ENCODE results near the gene TMA7. TPM values are rescaled to one million over a fixed set of nuclear protein-coding genes. Genes with fewer than 3 reads are reported as not detected.
A peak's percentile ranks its signal among the peaks of the same experiment; 100 is the strongest.

Gene TMA7
- total RNA-seq, 1 donor from 2014 or later, result 184 TPM

DNA sequence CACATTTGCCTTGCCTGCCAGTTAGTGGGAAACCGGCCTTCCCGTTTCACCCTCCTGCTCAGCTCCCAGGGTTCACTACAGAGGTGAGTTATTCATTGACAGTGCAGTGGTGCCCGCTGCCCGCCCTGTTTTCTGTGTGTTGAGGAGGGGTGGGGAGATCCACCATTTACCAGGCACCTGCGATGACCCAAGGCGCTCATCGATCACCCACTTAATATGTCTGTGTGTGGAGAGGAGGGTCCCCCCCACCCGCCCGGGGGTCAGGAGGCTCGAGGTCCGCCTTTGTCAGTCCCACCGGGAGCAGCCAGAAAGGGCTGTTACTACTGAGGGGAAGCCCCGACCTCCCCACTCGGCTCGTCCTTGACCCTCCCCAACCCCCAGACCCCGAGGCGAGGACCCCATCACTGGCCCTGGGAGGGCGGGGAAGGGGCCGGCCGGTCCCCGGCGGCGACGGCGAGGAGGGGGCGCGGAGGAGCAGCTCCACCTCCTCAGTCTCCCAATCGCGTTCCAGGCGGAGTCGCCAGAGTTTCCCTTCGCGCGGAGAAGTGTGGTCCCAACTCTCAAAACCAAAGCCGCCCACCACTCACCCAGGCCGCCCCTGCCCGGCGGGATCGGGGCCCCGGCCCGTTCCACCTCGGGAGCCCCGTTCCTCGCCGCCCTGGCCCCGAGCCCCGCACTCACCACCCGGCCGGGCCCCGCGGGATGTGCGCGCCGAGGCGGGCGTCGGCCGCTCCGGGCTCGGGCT is 11.3 kb upstream of the TMA7 start:
- Mint-ChIP-seq H3K27ac (ENCODE audit: unreplicated experiment) (peak overlapping the region; percentile 80), H3K9me3 (ENCODE audit: low read depth) (no peaks in the 10 kb centered on the region), H3K27me3 (ENCODE audit: low read depth) (no peaks in the 10 kb centered on the region), H3K36me3 (ENCODE audit: low read depth) (peaks cover 3% of the 10 kb centered on the region), H3K4me1 (ENCODE audit: low read depth) (peaks cover 82% of the 10 kb centered on the region), H3K4me3 (ENCODE audit: unreplicated experiment) (peak overlapping the region; percentile 78)
- peak; percentile 70 for DNase-seq (ENCODE audit: low spot score)
- TF ChIP-seq, protein P1, sequence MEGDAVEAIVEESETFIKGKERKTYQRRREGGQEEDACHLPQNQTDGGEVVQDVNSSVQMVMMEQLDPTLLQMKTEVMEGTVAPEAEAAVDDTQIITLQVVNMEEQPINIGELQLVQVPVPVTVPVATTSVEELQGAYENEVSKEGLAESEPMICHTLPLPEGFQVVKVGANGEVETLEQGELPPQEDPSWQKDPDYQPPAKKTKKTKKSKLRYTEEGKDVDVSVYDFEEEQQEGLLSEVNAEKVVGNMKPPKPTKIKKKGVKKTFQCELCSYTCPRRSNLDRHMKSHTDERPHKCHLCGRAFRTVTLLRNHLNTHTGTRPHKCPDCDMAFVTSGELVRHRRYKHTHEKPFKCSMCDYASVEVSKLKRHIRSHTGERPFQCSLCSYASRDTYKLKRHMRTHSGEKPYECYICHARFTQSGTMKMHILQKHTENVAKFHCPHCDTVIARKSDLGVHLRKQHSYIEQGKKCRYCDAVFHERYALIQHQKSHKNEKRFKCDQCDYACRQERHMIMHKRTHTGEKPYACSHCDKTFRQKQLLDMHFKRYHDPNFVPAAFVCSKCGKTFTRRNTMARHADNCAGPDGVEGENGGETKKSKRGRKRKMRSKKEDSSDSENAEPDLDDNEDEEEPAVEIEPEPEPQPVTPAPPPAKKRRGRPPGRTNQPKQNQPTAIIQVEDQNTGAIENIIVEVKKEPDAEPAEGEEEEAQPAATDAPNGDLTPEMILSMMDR (IDR thresholded peaks at IDR 0.05), result no peak

DNA sequence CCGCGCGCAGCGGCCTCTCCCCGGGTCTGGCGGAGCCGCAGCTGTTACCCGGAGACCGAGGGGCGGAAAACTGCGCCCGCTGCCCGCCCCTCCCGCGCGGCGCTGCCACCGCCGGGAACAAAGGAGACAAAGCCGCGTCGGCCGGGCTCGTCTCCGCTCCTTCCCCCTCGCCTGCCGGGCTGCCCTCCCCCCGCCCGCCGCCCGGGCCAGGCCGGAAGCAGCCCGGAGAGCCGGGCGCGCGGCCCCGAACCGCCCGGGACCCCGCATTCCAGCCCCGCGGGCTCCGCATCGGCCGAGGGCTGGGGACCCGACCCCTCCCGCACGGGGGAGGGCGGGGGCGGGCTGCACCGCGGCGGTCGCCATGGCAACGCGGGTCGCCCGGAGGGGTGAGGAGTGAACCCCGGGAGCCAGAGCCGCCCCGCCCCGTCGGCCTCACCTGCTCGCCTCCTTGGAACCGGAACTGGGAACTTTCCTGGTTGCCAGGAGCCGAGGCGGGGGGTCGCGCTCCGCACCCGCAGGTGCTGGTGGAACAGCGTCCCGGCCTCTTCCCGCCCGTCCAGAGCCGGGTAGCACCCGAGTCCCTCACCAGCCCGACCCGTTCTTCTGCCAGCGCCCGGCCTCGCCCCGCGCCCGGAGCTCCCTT is 10.6 kb upstream of the TMA7 start:
- H3K27me3 Mint-ChIP-seq (ENCODE audit: low read depth), result no peaks in the 10 kb centered on the region
- no peaks in the 10 kb centered on the region for H3K9me3 Mint-ChIP-seq (ENCODE audit: low read depth)
- peak overlapping the region; percentile 81 for H3K27ac Mint-ChIP-seq (ENCODE audit: unreplicated experiment)
- TF ChIP-seq, protein P1 (IDR thresholded peaks at IDR 0.05), result no peak
- H3K36me3 Mint-ChIP-seq (ENCODE audit: low read depth), result peaks cover 3% of the 10 kb centered on the region
- peaks cover 86% of the 10 kb centered on the region for H3K4me1 Mint-ChIP-seq (ENCODE audit: low read depth)
- DNase-seq (ENCODE audit: low spot score), result no peak
- peak overlapping the region; percentile 74 for H3K4me3 Mint-ChIP-seq (ENCODE audit: unreplicated experiment)

DNA sequence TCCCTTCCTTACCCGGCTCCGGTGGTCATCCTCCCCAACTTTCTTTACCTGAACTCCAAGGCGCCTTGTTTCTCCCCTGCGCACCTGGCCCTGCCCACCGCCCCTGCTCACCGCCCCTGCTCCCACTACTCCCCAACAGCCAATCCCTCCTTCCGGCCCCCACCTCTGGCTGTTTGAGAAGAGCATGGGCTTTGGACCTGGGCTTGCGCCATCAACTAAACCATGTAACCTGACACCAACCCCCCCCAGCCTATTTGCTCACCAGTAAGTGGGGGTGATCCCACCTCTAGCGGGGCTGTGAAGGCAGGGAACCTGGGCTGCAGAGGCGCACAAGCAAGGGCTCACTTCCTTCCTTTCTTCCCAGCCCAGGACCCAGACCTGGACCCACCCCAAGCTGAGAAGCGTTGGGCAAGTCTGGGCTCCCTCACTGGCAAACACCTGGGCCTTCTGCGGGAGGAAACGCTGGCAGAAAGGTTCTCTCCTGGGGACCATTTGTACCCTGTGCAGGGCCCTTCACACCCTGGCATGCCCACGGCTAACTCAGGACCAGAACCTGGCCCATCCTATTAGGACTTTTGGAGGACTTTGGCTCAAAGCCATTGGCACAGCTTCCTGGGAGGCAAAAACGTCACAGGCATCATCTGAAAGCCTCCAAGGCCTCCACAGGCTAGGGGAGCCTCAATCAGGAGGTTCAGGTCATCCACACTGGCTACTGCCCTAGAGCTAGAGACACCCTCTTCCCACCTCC is 9.9 kb upstream of the TMA7 start, which contains the start of gene PLXNB1:
Gene PLXNB1 (minus strand): TSS at position 127 of the 748 bp plus-strand sequence. CDS start 5,475 bp downstream, outside the sequence.
- H3K9me3 Mint-ChIP-seq (ENCODE audit: low read depth), result no peaks in the 10 kb centered on the region
- H3K36me3 Mint-ChIP-seq (ENCODE audit: low read depth), result peaks cover 3% of the 10 kb centered on the region
- H3K27ac Mint-ChIP-seq (ENCODE audit: unreplicated experiment), result peak within 1 kb of the TSS; percentile 81
- TF ChIP-seq, protein P1 (IDR thresholded peaks at IDR 0.05), result no peak
- DNase-seq (ENCODE audit: low spot score), result no peak
- H3K4me1 Mint-ChIP-seq (ENCODE audit: low read depth), result peaks cover 84% of the 10 kb centered on the region
- no peaks in the 10 kb centered on the region for H3K27me3 Mint-ChIP-seq (ENCODE audit: low read depth)
- H3K4me3 Mint-ChIP-seq (ENCODE audit: unreplicated experiment), result peak within 1 kb of the TSS; percentile 78

DNA sequence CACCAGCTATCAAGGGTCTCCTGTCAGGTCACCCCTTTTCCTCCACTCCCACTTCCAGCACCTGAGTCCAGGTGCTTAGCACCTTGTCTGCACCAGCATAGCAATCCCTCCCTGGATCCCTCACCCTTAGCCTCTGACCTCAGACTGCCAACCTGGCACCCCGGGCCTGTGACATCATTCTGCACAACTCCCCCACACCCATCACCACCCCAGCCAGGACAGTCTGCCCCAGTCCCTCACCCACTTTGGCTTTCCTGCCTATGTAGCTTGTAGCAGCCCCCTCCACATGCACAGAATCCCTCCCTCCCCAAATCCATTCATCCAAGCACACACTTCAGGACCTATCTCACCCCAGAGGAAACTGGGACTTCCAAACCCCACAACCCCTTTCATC is 9.4 kb upstream of the TMA7 start:
- Mint-ChIP-seq H3K27me3 (ENCODE audit: low read depth) (no peaks in the 10 kb centered on the region), H3K27ac (ENCODE audit: unreplicated experiment) (peak overlapping the region; percentile 41), H3K36me3 (ENCODE audit: low read depth) (peaks cover 3% of the 10 kb centered on the region), H3K4me1 (ENCODE audit: low read depth) (peaks cover 79% of the 10 kb centered on the region), H3K4me3 (ENCODE audit: unreplicated experiment) (peak overlapping the region; percentile 74), H3K9me3 (ENCODE audit: low read depth) (no peaks in the 10 kb centered on the region)
- no peak for DNase-seq (ENCODE audit: low spot score)
- TF ChIP-seq, protein P1 (IDR thresholded peaks at IDR 0.05), result no peak

Data from chondrocyte (in vitro differentiated cells).